GM10266 (cell line): Measurements from ENCODE around the gene AVPR2.

Experiments
- DNase-seq: peaks from one replicate; pipeline ENCODE4 v3.0.0; 2012; ENCODE audit errors: extremely low spot score
- TF ChIP-seq, protein P1 (sequence below): IDR thresholded peaks from 2 replicates; pipeline ENCODE4 v1.5.1; 2012; ENCODE audit warnings: mild to moderate bottlenecking, low read depth; ENCODE audit not compliant: control insufficient read depth, insufficient read depth; ENCODE audit errors: missing control alignments

The AVPR2 gene

GRCh38 chrX:153908219-153908860 lies 3.9 kb downstream of the AVPR2 start:
- no peak for DNase-seq
- TF ChIP-seq, protein P1, sequence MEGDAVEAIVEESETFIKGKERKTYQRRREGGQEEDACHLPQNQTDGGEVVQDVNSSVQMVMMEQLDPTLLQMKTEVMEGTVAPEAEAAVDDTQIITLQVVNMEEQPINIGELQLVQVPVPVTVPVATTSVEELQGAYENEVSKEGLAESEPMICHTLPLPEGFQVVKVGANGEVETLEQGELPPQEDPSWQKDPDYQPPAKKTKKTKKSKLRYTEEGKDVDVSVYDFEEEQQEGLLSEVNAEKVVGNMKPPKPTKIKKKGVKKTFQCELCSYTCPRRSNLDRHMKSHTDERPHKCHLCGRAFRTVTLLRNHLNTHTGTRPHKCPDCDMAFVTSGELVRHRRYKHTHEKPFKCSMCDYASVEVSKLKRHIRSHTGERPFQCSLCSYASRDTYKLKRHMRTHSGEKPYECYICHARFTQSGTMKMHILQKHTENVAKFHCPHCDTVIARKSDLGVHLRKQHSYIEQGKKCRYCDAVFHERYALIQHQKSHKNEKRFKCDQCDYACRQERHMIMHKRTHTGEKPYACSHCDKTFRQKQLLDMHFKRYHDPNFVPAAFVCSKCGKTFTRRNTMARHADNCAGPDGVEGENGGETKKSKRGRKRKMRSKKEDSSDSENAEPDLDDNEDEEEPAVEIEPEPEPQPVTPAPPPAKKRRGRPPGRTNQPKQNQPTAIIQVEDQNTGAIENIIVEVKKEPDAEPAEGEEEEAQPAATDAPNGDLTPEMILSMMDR = no peak

DNA sequence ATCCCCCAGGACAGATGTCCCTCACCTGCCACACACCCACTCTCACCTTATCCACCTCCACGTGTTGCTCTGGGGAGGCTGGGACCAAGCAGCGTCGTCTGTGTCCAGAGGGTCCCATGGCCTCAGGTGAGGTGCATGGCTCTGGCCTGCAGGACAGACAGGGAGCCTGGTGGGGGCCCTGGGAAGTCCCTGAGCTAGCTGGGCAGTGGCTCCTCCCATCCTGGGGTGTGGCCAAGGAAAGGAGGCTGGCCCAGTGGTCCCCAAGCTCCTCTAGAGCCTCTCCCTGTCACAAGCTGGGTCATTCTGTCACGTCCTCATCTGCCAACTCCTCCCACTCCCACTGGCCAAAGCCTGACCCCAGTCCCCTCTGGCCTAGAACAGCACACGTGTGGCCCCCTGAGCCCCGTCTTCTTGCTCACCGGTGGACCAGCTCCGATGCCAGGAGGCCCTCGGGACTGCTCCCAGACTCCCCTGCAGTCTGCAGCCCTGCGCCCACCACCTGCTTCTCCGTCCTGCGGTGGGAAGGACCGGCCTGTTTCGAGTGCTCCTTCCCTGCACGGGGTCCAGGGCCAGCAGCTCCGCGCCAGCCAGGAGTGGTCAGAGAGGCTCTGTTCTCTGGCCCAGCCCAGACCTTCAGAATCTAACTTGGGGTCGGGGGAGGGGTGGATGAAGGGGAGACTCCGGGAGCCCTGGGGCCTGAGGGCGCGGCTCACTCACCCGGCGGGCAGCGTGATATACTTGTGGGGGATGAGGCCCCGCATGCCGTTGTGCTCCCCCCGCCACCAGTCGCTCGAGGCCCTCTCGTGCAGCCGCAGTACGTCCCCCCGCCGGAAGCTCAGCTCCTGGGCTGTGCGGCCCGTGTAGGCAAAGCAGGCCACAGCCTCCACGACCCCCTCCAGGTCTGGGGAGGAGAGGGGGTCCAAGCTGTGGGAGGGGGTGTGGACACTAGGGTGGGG lies 4.8 kb downstream of the AVPR2 start:
- TF ChIP-seq, protein P1 = no peak
- DNase-seq = peak; percentile 71

- DNase-seq = no peak
- TF ChIP-seq, protein P1 = no peak
Observed at GRCh38 chrX:153909980-153910360, 5.5 kb downstream of the AVPR2 start.

GRCh38 chrX:153910446-153910845 lies 6.0 kb downstream of the AVPR2 start:
- TF ChIP-seq, protein P1 = no peak

DNA sequence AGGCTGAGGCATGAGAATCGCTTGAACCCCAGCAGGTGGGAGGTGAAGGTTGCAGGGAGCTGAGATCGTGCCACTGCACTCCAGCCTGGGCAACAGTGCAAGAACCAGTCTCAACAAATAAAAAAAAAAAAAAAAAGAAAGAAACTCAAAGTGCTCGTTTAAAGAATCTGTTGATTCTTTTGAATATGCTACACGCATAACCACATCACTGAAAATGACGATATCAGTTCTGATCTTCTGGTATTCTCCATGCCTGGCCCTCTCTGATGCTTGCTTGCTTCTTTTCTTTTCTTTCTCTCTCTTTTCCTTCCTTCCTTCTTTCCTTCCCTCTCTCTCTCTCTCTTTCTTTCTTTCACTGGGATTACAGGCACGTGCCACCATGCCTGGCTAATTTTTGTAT lies 7.3 kb downstream of the AVPR2 start:
- TF ChIP-seq, protein P1 = no peak
- no peak for DNase-seq

More at GRCh38 chrX:153910446-153910845, 6.0 kb downstream of the AVPR2 start:
- DNase-seq = no peak

- no peak for DNase-seq
- TF ChIP-seq, protein P1 = no peak
Observed at GRCh38 chrX:153913211-153913610, 8.7 kb downstream of the AVPR2 start.

DNA sequence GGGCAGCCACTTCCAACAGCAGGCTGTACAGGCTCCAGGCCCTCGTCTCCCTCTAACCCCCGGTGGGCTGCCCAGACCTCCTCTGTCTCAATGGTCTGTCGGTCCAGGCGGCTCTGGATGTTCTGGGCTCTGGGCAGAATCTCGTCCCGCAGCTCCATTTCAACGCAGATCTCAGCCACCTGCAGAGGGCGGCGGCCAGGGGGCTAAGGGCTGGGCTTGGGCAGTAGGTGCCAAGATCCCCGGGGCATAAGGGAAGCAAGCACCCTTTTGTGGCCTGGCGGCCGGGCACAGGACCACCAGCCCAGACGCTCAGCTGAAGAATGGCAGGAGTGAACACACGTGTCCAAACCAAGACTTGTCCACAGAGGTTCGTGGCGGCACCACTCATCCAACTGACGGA lies 9.2 kb downstream of the AVPR2 start:
- TF ChIP-seq, protein P1 = no peak
- DNase-seq = no peak
